Osteocyte (in vitro differentiated cells): ENCODE measurements around the gene STAT4. TPM values are rescaled to one million over a fixed set of nuclear protein-coding genes. Genes with fewer than 3 reads are reported as not detected.

ENCODE experiments used
- DNase-seq: peaks from one replicate; pipeline ENCODE4 v3.0.0; 2021; ENCODE audit warnings: mixed read lengths; ENCODE audit not compliant: unreplicated experiment; ENCODE audit errors: extremely low spot score
- H3K27ac Mint-ChIP-seq: one replicate; pipeline ENCODE4 v1.8.0; 2021; ENCODE audit warnings: mild to moderate bottlenecking, mixed read lengths; ENCODE audit not compliant: unreplicated experiment
- H3K27me3 Mint-ChIP-seq: one replicate; pipeline ENCODE4 v1.8.0; 2021; ENCODE audit warnings: mixed read lengths; ENCODE audit not compliant: unreplicated experiment
- H3K36me3 Mint-ChIP-seq: one replicate; pipeline ENCODE4 v1.8.0; 2021; ENCODE audit warnings: mixed read lengths; ENCODE audit not compliant: unreplicated experiment
- H3K4me1 Mint-ChIP-seq: one replicate; pipeline ENCODE4 v1.8.0; 2021; ENCODE audit warnings: mixed read lengths; ENCODE audit not compliant: unreplicated experiment
- H3K4me3 Mint-ChIP-seq: one replicate; pipeline ENCODE4 v1.8.0; 2021; ENCODE audit warnings: mild to moderate bottlenecking, moderate library complexity, mixed read lengths; ENCODE audit not compliant: unreplicated experiment
- H3K9me3 Mint-ChIP-seq: one replicate; pipeline ENCODE4 v1.8.0; 2021; ENCODE audit warnings: mixed read lengths; ENCODE audit not compliant: unreplicated experiment
- CTCF ChIP-seq: fragments of 200-600 bp; sonication (generic); IDR thresholded peaks from 2 replicates; pipeline ENCODE4 v1.5.0; 2021; ENCODE audit warnings: antibody characterized with exemption, mild to moderate bottlenecking, moderate library complexity
- total RNA-seq: library from RNA; stranded (reverse); gene quantifications from 2 replicates; pipeline ENCODE4 v1.2.1, GENCODE V29; 2021

STAT4 gene
- total RNA-seq, 1 donor from 2014 or later: 1.3 TPM

GRCh38 chr2:191006297-191006696 lies 144.5 kb downstream of the STAT4 start:
- Mint-ChIP-seq H3K9me3 (no peaks in the 10 kb centered on the region), H3K27me3 (no peaks in the 10 kb centered on the region), H3K4me3 (no peak overlapping the region), H3K27ac (no peak overlapping the region), H3K36me3 (peaks cover 68% of the 10 kb centered on the region), H3K4me1 (peaks cover 5% of the 10 kb centered on the region)
- DNase-seq: no peak
- TF ChIP-seq CTCF: no peak

DNA sequence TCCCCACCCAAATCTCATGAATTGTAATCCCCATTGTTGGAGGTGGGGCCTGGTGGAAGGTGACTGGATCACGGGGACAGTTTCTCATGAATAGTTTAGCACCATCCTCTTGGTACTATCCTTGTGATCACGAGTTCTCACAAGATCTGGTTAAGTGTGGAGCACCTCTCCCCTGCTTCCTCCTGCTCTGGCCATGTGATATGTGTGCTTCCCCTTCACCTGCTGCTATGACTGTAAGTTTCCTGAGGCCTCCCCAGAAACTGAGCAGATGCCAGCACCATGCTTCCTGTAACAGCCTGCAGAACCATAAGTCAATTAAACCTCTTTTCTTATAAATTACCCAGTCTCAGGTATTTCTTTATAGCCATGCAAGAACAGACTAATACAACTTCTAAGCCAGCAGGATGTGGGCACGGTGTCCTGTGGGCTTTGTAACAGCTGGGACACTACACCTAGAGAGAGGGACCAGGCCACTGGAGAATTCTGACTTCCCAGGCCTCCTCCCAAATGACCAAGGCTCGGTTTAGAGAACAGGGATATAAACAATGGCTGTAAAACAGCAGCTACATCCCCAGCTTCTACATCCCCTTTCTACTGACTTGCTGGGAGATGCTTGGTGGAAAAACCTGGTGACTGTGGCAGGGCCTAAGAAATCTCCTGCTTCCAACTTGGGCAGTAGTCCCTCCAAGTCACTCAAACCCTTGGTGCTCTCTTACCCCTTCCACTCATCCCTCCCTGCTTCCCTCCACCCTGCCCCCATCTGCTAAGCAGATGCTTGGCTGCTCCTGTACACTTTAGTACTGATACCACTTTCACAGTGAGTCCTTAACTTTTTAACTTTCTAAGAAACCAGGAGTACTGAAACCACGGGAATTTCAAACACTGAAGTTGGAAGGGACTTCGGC lies 147.1 kb downstream of the STAT4 start:
- Mint-ChIP-seq H3K4me1 (no peaks in the 10 kb centered on the region), H3K27me3 (no peaks in the 10 kb centered on the region), H3K36me3 (peaks cover 72% of the 10 kb centered on the region), H3K4me3 (no peak overlapping the region), H3K9me3 (no peaks in the 10 kb centered on the region), H3K27ac (no peak overlapping the region)
- no peak for DNase-seq
- no peak for TF ChIP-seq CTCF

- TF ChIP-seq CTCF: no peak
- no peak overlapping the region for H3K4me3 Mint-ChIP-seq
- H3K36me3 Mint-ChIP-seq: peaks cover 64% of the 10 kb centered on the region
- H3K9me3 Mint-ChIP-seq: no peaks in the 10 kb centered on the region
- H3K27ac Mint-ChIP-seq: no peak overlapping the region
- H3K4me1 Mint-ChIP-seq: no peaks in the 10 kb centered on the region
- no peak for DNase-seq
- H3K27me3 Mint-ChIP-seq: no peaks in the 10 kb centered on the region
Measured at GRCh38 chr2:191001624-191002023, 149.2 kb downstream of the STAT4 start.

DNA sequence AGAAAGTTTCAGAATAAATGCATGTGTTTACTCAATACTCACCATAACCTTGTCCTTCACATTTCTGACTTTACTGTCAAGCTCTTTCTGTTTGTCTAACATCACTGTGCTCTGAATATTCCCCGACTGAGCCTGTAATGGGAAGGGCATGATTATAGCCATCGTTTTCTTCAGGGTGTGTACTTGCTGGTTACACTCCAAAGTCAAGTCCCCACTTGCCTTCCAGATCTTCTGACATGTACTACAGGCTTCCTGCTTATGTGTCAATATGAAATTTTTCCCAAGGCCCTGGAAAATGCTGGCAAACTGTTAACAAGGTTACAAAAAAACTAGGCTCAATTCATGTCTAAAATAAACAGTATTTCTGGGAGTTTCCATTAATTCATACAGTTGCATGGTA lies 149.8 kb downstream of the STAT4 start:
- Mint-ChIP-seq H3K4me1 (no peaks in the 10 kb centered on the region), H3K27me3 (no peaks in the 10 kb centered on the region), H3K27ac (no peak overlapping the region), H3K9me3 (no peaks in the 10 kb centered on the region), H3K4me3 (no peak overlapping the region), H3K36me3 (peaks cover 65% of the 10 kb centered on the region)
- DNase-seq: no peak
- no peak for TF ChIP-seq CTCF

DNA sequence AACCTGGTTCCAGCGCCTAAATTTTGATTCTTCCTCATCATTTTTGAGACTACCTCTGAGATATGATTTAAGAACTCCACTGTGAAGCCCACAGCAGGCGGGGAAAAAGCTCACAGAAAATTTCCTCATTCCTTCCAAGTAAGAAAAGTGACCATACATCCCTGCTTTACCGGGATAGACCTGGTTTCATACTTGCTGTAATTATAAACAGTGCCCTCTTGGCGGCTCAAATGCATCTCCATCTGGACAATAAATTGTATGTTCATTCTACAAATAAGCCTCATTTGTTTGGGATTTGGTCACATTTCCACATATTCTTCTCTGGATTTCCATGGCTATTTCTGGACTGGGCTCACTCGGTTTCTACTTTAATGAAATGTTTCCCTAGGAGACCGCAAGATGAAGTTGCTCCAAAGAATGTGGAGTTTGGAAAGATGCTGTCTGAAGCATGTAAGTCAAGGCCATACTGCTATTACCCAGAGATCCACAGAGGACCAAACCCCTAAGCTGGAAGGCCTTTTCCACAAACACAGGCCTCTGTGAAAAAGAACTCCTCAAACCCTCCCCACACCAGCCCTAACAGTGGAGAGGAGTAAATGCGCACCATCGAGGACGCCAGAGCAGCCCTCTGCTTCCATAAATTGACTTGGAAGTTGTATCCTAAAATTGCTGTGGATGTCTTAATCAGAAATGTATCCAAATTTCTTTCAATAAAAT lies 150.7 kb downstream of the STAT4 start:
- no peak for DNase-seq
- TF ChIP-seq CTCF: no peak
- H3K27me3 Mint-ChIP-seq: no peaks in the 10 kb centered on the region
- peaks cover 71% of the 10 kb centered on the region for H3K36me3 Mint-ChIP-seq
- H3K27ac Mint-ChIP-seq: no peak overlapping the region
- H3K4me3 Mint-ChIP-seq: no peak overlapping the region
- H3K4me1 Mint-ChIP-seq: no peaks in the 10 kb centered on the region
- H3K9me3 Mint-ChIP-seq: no peaks in the 10 kb centered on the region
